LNCaP clone FGC (cell line): ENCODE results near the gene CDKAL1.

Experiments used
- DNase-seq: peaks from one replicate; pipeline ENCODE4 v3.0.0-alpha.2; 2011; ENCODE audit warnings: low read depth
- H3K4me3 ChIP-seq: 2 replicates; pipeline ENCODE4 v1.5.1; 2011; ENCODE audit warnings: mild to moderate bottlenecking, low read depth, low read length, control low read depth
- TF ChIP-seq, protein P1 (sequence below): IDR thresholded peaks from 2 replicates; pipeline ENCODE4 v1.5.1; 2012; ENCODE audit warnings: mild to moderate bottlenecking; ENCODE audit not compliant: control insufficient read depth, insufficient read depth; ENCODE audit errors: extremely low read depth

The CDKAL1 gene

DNA sequence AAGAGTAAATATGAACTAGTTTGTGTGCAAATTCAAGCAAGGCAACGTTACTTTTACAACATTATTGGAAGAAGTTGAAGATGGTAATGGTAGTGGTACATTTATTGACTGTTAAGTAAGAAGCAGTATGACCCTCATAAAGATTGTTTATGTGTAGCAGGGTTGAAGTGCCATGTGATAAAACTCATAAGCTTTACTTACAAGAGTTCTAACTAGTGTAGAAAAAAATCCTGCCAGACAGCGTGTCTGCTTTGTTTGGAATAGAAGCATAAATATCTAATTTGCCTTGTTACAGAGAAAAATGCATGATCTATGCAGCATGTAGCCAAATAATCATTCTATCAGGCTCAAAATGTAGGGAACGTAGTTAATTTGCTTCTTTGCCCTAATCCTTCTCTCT is 608.5 kb downstream of the CDKAL1 start:
- no peak overlapping the region for H3K4me3 ChIP-seq
- DNase-seq = peak; percentile 32
- TF ChIP-seq, protein P1, sequence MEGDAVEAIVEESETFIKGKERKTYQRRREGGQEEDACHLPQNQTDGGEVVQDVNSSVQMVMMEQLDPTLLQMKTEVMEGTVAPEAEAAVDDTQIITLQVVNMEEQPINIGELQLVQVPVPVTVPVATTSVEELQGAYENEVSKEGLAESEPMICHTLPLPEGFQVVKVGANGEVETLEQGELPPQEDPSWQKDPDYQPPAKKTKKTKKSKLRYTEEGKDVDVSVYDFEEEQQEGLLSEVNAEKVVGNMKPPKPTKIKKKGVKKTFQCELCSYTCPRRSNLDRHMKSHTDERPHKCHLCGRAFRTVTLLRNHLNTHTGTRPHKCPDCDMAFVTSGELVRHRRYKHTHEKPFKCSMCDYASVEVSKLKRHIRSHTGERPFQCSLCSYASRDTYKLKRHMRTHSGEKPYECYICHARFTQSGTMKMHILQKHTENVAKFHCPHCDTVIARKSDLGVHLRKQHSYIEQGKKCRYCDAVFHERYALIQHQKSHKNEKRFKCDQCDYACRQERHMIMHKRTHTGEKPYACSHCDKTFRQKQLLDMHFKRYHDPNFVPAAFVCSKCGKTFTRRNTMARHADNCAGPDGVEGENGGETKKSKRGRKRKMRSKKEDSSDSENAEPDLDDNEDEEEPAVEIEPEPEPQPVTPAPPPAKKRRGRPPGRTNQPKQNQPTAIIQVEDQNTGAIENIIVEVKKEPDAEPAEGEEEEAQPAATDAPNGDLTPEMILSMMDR = no peak

DNA sequence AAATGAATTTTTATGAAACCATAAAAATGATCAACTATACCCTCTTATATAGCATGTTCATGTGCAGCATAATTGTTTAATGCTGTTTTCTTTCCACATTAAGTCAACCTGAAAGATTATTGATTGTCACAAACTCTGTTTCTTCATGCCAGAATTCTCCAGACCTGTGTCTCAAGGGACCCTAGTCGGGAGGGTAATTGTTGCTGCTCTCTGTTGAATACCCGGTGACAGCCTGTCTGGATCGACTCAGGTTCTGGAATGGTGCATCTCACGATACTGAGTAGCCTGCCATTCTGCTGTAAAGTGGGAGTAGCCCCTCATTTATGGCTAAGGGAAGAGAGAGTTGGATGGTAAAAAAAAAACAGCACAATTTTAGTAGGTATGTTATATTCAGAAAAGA is 609.4 kb downstream of the CDKAL1 start:
- TF ChIP-seq, protein P1 = no peak
- no peak for DNase-seq
- no peak overlapping the region for H3K4me3 ChIP-seq

DNA sequence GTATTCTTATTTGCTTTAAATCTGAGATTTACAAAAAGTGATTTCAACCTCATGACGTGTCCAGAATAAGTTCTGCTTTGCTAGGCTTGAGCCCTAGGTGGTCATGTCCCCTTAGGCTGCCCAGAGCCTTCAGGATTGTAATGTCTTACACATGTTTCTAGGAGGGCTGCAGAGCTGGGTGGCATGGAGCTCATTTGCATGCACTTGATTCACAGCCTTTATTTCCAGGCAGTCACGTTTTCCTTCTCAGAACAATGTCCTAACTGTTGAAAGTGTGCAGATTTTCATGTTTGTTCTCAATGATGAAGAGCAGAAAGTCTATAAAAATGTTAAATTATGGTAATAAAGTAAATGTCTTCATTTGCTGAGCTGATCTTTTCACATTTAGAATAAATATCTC is 610.7 kb downstream of the CDKAL1 start:
- DNase-seq = no peak
- TF ChIP-seq, protein P1 = no peak

DNA sequence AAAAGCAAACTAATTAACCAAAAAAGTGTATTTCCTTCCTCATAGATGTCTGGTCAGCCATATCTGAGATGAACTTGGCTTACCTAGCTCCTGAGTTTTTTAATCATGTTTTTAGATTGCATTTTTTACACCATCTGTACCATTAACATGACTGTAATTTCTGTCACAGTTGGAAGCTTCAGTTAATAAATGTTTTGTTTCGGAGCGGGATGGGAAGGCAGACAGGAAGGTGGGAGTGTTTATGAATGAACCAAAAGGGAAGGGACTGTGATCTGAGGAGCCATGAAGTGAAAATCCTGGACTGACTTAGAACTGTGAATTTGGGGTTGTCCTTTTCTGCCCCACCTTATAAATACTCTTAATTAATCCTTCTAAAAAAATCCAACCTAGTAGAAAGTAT is 613.7 kb downstream of the CDKAL1 start:
- DNase-seq = no peak
- TF ChIP-seq, protein P1 = no peak
- H3K4me3 ChIP-seq = no peak overlapping the region

More for the DNA sequence above, 610.7 kb downstream of the CDKAL1 start:
- H3K4me3 ChIP-seq = no peak overlapping the region

DNA sequence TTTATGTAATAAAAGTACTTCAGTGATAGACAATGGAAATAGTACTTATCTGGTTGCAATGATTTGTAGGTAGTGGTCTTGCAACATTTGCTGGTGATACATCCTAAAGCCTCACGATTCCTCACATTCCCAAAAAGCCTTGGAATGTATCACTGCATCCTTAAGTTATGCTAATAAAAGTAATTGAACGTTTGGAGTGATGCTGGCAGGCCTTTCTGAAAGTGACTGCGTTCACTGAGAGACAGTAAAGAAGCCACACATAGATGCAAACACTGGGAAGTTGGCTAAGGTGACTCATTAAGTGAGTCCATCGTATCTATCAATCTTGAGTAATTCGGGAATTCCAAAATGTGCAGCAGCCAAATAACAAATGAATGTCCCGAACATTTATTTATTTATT is 615.2 kb downstream of the CDKAL1 start:
- TF ChIP-seq, protein P1 = no peak
- no peak for DNase-seq
- no peak overlapping the region for H3K4me3 ChIP-seq

DNA sequence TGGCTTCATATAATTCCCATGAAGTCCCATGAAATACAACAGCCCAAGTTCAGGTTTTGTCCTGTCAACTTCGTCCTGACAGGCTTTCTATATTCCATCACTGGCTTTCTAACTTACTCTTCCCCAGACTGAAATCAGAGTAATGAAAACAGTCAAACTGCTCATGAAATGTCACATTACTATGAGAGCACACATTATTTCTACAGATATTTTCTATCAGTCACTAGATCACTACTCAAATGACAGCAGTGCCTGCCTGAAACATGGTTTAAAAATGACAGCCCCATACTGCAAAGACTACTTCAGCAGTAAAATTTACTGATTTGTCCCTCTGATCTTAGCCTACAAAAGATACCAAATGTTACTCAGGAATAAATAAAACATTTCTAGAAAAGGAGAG is 616.4 kb downstream of the CDKAL1 start:
- no peak for DNase-seq
- no peak overlapping the region for H3K4me3 ChIP-seq
- TF ChIP-seq, protein P1 = no peak

DNA sequence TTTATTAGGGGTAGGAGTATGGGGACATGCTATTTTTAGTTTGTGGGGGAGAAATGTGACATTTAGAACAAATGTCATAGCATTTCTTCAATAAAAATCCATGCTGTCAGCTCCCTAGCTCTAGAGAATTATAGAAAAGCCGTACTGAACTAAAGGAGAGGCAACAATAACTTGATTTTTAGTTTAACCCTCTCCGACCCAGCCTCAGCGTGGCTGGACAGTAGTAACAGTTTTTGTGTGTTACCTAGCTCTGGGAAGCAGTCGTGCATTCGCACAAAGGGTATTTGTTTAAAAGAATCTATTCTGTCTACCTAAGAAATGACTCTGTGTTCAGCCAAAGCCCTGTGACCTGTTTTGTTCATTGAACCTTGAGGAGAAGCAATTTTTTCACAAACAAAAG is 616.9 kb downstream of the CDKAL1 start:
- no peak overlapping the region for H3K4me3 ChIP-seq
- TF ChIP-seq, protein P1 = no peak
- DNase-seq = no peak
